ENCODE data around the gene HEXB. TPM values are rescaled to one million over a fixed set of nuclear protein-coding genes. Genes with fewer than 3 reads are reported as not detected.

HEXB gene
- total RNA-seq, 1 experiment from 2014 or later = 60.9 TPM

GRCh38 chr5:74648835-74649293, 36.2 kb upstream of the HEXB start:
- DNase-seq (ENCODE audit: low spot score) = no peak
- TF ChIP-seq, protein P1, sequence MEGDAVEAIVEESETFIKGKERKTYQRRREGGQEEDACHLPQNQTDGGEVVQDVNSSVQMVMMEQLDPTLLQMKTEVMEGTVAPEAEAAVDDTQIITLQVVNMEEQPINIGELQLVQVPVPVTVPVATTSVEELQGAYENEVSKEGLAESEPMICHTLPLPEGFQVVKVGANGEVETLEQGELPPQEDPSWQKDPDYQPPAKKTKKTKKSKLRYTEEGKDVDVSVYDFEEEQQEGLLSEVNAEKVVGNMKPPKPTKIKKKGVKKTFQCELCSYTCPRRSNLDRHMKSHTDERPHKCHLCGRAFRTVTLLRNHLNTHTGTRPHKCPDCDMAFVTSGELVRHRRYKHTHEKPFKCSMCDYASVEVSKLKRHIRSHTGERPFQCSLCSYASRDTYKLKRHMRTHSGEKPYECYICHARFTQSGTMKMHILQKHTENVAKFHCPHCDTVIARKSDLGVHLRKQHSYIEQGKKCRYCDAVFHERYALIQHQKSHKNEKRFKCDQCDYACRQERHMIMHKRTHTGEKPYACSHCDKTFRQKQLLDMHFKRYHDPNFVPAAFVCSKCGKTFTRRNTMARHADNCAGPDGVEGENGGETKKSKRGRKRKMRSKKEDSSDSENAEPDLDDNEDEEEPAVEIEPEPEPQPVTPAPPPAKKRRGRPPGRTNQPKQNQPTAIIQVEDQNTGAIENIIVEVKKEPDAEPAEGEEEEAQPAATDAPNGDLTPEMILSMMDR (IDR thresholded peaks at IDR 0.05) = peak; percentile 52; the same call in 1 of the 2 replicates
- TF ChIP-seq TEAD4 (CRISPR knock-in tag; IDR thresholded peaks at IDR 0.05) (no peak), PRDM15 (CRISPR knock-in tag; IDR thresholded peaks at IDR 0.05) (peak; percentile 47; the same call in 1 of the 2 replicates), ZMAT4 (CRISPR knock-in tag; IDR thresholded peaks at IDR 0.05) (no peak)
- TF ChIP-seq, protein P2, sequence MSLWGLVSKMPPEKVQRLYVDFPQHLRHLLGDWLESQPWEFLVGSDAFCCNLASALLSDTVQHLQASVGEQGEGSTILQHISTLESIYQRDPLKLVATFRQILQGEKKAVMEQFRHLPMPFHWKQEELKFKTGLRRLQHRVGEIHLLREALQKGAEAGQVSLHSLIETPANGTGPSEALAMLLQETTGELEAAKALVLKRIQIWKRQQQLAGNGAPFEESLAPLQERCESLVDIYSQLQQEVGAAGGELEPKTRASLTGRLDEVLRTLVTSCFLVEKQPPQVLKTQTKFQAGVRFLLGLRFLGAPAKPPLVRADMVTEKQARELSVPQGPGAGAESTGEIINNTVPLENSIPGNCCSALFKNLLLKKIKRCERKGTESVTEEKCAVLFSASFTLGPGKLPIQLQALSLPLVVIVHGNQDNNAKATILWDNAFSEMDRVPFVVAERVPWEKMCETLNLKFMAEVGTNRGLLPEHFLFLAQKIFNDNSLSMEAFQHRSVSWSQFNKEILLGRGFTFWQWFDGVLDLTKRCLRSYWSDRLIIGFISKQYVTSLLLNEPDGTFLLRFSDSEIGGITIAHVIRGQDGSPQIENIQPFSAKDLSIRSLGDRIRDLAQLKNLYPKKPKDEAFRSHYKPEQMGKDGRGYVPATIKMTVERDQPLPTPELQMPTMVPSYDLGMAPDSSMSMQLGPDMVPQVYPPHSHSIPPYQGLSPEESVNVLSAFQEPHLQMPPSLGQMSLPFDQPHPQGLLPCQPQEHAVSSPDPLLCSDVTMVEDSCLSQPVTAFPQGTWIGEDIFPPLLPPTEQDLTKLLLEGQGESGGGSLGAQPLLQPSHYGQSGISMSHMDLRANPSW (CRISPR knock-in tag; conservative IDR thresholded peaks at IDR 0.05; ENCODE audit: low read depth) = no peak
- ChIA-PET POLR2A (no interaction called here), CTCF (interaction anchor here (0.6 to 1.6 kb wide), 11 partner anchors 8 to 747 kb away, joined by 3 to 8 read pairs (median 4); partner anchors contain the start of genes ENC1 and HEXB)
- Mint-ChIP-seq H3K36me3 (no peaks in the 10 kb centered on the region), H3K4me3 (no peak overlapping the region), H3K27me3 (ENCODE audit: low read depth) (peaks cover 3% of the 10 kb centered on the region), H3K9me3 (no peaks in the 10 kb centered on the region), H3K4me1 (peaks cover 20% of the 10 kb centered on the region), H3K27ac (no peak overlapping the region)
- peak; percentile 95 for ATAC-seq

GRCh38 chr5:74649421-74649973, 35.5 kb upstream of the HEXB start:
- peaks cover 23% of the 10 kb centered on the region for H3K4me1 Mint-ChIP-seq
- no peaks in the 10 kb centered on the region for H3K36me3 Mint-ChIP-seq
- POLR2A ChIA-PET = no interaction called here
- no peaks in the 10 kb centered on the region for H3K9me3 Mint-ChIP-seq
- ATAC-seq (no peak), DNase-seq (ENCODE audit: low spot score) (no peak)
- H3K27me3 Mint-ChIP-seq (ENCODE audit: low read depth) = no peaks in the 10 kb centered on the region
- CTCF ChIA-PET = interaction anchor here (0.6 to 1.6 kb wide), 12 partner anchors 9 to 747 kb away, joined by 3 to 8 read pairs (median 4); partner anchors contain the start of genes ENC1 and HEXB
- H3K27ac Mint-ChIP-seq = no peak overlapping the region
- H3K4me3 Mint-ChIP-seq = no peak overlapping the region
- no peak for TF ChIP-seq ZNF416 (CRISPR knock-in tag; IDR thresholded peaks at IDR 0.05)
- TF ChIP-seq ZBTB43 (CRISPR knock-in tag; IDR thresholded peaks at IDR 0.05) = no peak
- no peak for TF ChIP-seq ELF4 (CRISPR knock-in tag; IDR thresholded peaks at IDR 0.05; ENCODE audit: low read depth)
- TF ChIP-seq EMX1 (CRISPR knock-in tag; IDR thresholded peaks at IDR 0.05) = no peak
- TF ChIP-seq ZNF121 (CRISPR knock-in tag; IDR thresholded peaks at IDR 0.05) = no peak
- no peak for TF ChIP-seq SOX15 (CRISPR knock-in tag; IDR thresholded peaks at IDR 0.05)
- no peak for TF ChIP-seq ZMAT4 (CRISPR knock-in tag; IDR thresholded peaks at IDR 0.05)
- no peak for TF ChIP-seq TCF7 (CRISPR knock-in tag; IDR thresholded peaks at IDR 0.05; ENCODE audit: low read depth)
- TF ChIP-seq, protein P3, sequence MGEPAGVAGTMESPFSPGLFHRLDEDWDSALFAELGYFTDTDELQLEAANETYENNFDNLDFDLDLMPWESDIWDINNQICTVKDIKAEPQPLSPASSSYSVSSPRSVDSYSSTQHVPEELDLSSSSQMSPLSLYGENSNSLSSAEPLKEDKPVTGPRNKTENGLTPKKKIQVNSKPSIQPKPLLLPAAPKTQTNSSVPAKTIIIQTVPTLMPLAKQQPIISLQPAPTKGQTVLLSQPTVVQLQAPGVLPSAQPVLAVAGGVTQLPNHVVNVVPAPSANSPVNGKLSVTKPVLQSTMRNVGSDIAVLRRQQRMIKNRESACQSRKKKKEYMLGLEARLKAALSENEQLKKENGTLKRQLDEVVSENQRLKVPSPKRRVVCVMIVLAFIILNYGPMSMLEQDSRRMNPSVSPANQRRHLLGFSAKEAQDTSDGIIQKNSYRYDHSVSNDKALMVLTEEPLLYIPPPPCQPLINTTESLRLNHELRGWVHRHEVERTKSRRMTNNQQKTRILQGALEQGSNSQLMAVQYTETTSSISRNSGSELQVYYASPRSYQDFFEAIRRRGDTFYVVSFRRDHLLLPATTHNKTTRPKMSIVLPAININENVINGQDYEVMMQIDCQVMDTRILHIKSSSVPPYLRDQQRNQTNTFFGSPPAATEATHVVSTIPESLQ (CRISPR knock-in tag; IDR thresholded peaks at IDR 0.05) = no peak
- TF ChIP-seq, protein P4, sequence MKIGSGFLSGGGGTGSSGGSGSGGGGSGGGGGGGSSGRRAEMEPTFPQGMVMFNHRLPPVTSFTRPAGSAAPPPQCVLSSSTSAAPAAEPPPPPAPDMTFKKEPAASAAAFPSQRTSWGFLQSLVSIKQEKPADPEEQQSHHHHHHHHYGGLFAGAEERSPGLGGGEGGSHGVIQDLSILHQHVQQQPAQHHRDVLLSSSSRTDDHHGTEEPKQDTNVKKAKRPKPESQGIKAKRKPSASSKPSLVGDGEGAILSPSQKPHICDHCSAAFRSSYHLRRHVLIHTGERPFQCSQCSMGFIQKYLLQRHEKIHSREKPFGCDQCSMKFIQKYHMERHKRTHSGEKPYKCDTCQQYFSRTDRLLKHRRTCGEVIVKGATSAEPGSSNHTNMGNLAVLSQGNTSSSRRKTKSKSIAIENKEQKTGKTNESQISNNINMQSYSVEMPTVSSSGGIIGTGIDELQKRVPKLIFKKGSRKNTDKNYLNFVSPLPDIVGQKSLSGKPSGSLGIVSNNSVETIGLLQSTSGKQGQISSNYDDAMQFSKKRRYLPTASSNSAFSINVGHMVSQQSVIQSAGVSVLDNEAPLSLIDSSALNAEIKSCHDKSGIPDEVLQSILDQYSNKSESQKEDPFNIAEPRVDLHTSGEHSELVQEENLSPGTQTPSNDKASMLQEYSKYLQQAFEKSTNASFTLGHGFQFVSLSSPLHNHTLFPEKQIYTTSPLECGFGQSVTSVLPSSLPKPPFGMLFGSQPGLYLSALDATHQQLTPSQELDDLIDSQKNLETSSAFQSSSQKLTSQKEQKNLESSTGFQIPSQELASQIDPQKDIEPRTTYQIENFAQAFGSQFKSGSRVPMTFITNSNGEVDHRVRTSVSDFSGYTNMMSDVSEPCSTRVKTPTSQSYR (CRISPR knock-in tag; IDR thresholded peaks at IDR 0.05) = no peak
- TF ChIP-seq ZNF317 (CRISPR knock-in tag; IDR thresholded peaks at IDR 0.05; ENCODE audit: borderline replicate concordance, low read depth) = no peak
